ENCODE results near the gene SERPINB1.

DNA sequence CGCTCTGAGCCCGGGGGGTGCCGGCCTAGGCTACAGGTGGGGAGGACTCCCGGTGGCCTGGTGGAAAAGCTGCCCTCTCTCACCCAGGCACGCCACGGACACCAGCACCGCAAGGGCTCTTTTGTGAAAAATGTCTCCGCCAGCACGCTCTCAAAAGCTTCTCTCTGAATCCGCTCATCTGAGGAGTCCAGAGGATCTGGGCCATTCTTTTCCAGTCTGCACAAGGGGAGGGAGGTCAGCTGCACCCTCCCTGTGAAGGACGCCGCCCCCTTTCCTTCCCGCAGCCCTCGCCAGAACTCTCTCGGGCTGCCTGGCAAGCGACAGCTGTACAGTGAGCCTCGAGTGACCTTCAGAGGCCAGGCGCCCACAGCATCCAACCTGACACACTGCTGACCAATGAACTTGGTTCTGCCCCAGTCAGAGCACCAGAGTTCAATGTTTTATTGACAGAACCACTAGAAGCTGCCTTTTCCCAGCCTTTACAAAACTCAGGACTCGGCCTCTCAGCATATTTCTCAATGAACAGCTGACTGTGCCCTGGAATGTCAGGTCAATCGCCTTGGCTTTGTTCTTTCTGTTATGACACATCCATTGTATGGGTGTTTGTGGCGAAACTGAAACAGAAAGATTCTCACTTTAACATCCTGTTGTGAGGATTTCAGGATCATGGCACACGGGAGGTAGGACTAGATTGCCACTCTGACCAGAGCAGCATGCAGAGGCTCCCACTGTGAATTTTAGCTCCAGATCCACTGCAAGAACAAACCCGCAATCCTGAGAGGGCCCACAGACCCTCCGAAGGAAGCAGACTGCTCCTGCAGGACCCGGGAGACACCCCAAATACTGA, 34.8 kb upstream of the SERPINB1 start:
- no peak for TF ChIP-seq USF1 (IDR thresholded peaks at IDR 0.05; ENCODE audit: borderline replicate concordance, low read depth)
- TF ChIP-seq RFX5 (IDR thresholded peaks at IDR 0.05; ENCODE audit: low read length): no peak
- no peak for TF ChIP-seq EP300 (IDR thresholded peaks at IDR 0.05; ENCODE audit: borderline replicate concordance in 1 of 2, low read depth in 1 of 2, low read length in 1 of 2)
- TF ChIP-seq CTCF (IDR thresholded peaks at IDR 0.05): no peak
- no peak for TF ChIP-seq RAD21 (IDR thresholded peaks at IDR 0.05; ENCODE audit: low read length)
